Stimulated activated CD4-positive, alpha-beta T cell treated with anti-CD3 and anti-CD28 coated beads, Interleukin-4, amount 100 ng/mL, for 48 hours (primary cell): ENCODE measurements around the gene INO80.
A peak's percentile ranks its signal among the peaks of the same experiment; 100 is the strongest.
"Not testable (repeated sequence)": the region's sequence is repeated elsewhere in the genome, so short reads cannot be mapped to it uniquely, and the experiment has no call there.

ENCODE experiments used
- DNase-seq, 2 donors: peaks; one replicate each; pipeline ENCODE4 v3.0.0-alpha.2; 2020; ENCODE audit warnings: low read depth in 2 of 2

INO80 gene

DNA sequence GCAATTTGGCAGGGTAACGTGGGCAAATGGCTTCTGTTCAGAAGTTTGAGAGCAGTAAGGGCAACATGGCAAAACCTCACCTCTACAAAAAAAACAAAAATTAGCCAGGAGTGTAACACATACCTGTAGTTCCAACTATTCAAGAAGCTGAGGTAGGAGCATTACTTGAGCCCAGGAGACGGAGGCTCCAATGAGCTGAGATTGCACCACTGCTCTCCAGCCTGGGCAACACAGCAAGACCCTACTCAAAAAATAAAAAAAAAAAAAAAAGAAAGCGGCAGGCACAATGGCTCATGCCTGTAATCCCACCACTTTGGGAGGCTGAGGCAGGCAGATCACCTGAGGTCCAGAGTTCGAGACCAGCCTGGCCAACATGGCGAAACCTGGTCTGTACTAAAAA, 5.9 kb upstream of the INO80 start:
- no peak for DNase-seq

DNA sequence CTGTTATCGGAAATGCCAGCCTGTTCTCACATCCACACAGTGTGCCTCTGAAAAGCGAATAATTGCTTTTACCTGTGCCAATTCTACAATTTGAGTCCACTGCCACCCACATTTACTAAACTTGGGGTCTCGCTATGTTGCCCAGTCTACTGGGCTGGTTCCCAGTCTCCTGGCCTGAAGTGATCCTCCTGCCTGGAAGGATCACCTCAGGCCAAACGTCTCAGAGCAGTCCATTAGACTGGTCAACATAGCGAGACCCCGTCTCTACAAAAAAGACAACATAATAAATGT, 827 bp upstream of the INO80 start:
- DNase-seq = no peak

DNA sequence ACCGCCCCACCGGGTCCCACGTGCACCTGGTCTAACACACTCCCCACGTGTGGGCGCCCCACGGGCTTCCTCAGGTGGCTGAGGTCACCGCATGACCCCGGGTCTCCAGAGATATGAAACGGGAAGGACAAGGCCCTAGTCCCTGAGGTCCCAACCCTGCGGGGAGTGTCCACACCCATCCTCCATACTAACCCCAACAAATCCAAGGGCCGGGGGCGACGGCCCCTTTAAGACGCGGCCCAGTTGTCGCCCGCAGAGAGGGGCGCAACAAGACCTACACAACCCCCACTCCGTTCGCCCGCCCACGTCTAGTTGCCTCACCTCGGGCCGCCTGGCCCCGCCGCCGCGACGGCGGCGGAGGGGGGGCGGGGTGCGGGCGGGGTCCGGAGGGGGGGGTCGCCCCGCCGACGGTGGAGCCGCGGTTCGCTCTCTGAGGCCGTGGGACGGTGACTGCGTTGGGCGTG, 396 bp downstream of the INO80 start:
- DNase-seq = peak; percentile 62 to 63

DNA sequence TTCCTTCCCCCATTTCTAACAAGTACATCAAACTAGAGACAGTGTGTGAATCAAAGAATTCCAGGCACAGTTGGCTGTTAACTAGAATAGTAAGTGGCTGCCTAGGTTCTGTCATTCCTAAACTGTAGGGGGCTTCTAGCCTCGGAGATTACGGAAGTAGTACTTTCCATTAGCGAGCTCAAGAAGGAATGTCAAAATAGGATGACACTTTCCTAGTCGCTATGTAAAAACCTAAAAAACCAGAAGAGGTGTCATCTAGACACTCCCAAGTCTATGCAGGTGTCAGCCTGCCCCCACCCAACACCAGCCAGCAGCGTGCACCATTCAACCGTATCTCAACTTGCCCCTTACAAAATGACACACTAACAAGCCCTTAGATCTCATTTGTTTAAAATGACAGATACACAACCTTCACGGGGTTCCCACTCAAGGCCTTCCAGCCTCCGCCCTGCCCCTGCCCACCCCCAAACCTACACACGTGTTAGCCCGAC, 874 bp downstream of the INO80 start:
- DNase-seq = no peak

DNA sequence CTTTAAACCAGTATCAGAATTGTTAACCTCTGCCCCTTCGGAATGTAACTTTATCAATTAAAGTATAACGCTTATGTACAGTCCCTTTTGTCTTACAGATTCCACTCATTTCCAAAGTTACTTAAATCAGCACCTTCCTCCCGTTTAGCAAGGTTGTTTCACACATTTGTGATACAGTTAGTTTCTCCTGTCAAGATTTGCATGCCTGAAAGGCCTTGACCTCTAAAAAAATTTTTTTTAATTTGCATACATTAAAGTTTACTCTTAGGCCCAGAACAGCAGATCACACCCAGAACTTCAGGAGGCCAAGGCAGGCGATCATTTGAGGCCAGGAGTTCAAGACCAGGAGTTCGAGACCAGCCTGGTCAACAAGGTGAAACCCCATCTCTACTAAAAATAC, 9.1 kb downstream of the INO80 start:
- DNase-seq = no peak

DNA sequence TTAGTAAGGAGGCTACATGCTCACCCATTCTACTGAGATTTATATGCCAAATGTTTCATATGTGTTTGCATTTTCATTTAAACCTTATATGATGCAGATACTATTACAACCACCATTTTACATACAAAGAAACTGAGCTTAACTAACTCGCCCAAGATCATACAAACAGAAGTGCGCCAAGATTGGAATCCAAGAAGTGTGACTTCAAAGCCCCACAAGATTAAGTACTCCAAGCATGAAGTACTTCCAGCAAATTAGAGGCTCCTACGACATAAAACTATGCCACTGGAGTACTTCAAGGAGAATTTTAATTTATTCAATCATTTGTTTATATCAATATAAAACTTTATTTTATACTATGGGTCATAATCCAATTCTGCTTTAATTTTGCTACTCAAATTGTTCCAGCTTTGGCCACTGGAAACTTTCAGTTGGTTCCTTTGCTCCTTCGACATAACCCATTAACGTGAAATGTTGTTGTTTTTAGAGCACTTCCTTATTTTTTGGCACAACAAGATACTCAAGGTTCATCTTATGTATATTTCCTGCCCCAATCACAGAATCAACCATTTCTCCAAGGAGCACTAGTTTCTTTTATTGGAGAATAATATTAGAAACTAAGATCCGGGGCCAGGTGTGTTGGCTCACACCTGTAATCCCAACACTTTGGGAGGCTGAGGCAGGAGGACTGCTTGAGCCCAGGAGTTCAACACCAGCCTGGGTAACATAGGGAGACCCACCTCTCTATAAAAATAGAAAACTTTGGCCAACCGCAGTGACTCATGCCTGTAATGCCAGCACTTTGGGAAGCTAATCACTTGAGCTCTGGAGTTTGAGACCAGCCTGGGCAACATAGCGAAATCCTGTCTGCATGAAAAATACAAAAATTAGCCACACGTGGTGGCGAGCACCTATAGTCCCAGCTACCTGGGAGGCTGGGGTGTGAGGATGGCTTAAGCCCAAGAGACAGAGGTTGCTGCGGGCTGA, 10.4 kb downstream of the INO80 start:
- no peak for DNase-seq

DNA sequence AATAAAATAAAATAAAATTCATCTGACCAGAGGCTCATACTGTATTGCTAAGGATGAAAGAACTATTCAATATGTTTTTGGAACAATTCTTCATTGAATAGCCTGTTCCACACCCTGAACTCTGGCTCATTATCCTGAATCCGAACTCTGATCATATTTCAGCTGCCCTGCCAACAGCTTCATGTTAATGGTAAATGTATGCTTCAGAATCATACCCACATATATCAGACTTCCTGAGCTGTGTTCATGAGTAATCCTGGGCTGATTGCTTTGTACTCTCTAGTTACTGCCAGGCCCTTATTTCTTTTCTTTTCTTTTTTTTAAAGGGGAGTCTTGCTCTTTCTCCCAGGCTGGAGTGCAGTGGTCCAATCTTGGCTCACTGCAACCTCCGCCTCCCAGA, 11.8 kb downstream of the INO80 start:
- no peak for DNase-seq

DNA sequence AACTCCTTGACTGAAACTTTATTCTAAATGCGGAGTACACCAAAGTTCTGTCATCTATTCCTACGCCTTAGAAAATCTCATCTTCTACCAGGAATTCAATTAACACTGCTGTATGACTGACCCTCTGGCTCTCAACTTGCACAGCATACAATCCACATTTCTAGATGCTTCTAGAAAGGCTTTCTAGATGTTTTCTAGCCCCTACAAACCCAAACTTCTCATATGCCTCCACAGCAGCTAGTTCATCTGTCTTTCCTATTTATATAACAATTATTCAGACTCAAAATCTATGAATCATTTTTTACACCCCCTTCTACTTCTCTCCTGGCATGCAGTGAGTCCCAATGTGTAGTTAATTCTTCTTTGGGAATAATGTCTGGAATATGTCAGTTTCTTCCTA, 13.2 kb downstream of the INO80 start:
- DNase-seq = no peak

DNA sequence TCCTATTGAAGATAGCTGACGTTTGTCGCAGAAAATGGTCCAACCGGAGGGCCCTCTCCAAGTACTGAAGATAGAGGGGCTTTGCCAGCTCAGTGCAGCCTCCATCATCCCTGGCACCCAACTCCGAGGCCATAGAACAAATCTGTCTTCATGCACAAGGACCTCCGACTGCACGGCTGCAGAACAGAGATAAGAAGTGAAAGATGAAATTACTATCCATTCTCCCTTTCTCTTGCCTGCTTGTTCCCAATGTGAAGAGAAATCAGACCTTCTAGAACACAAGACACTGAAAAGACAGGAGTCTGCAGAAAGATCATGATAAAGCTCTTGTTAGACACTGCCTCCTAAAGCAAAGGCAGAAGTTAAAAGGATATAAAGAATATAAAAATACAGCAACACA, 19.9 kb downstream of the INO80 start:
- DNase-seq = no peak

DNA sequence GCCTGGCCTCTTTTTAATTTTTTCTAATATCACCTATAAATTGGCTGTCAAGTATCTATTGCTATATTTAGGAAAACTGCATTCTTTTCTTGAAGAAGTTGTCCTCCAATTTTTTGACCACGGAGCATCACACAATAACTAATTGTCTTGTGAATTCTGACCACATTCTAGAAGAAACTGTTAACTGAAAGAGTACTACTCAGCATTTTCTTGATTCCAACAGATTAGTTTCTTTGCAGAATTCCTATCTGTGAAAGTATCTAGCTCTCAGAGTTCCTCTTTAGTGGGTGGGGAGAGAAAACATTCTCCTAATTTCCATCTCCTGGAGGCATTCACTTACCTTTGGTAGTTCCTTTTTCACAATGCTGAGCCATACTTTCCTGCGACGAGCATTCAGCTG, 31.1 kb downstream of the INO80 start:
- no peak for DNase-seq

DNA sequence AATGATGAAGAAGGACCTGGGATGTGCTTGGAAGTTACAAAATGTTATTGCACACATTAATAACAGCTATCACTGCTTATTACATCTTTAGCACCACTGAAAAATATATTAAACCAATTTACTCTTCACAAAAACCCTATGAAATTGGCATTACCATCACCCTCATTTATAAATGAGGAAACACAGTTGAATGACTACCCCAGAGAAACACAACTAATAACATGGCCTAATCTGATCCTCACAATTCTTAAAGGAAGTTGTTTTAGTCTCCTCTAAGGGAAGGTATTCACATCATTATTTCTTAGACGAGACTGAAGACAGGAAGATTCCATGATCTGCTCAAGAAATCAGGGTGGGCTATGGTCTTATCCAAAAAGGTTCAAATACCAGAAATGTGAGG, 35.9 kb downstream of the INO80 start:
- no peak for DNase-seq

DNA sequence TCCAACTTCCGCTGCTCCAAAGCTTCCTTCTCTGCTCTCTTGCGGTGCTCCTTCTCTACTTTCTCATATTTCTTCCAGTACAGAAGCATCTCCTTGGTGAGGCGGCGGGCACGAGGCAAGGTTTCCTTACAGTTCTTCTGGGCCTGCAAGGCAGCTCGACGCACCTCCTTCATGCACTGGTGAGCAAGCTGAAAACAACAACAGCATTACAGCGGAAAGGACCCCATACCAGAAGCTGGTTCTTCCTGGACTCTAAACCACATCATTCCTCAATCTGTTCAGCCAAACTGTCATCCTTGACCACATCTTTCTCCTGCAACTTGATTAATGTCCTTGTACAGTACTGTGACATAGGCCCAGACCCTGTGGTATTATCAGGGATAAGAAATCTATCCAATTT, 36.4 kb downstream of the INO80 start:
- DNase-seq = no peak

DNA sequence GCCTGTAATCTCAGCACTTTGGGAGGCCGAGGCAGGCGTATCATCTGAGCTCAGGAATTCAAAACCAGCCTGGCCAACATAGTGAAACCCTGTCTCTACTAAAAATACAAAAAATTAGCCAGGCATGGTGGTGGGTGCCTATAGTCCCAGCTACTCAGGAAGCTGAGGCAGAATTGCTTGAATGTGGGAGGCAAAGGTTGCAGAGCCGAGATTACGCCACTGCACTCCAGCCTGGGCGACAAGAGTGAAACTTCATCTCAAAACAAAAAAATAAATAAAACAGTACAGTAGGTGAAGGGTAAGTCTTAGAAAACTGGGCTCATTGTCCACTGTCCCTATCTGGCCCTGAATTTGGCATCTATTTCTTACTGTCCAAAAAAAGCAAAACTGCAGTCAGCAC, 37.2 kb downstream of the INO80 start:
- not testable (repeated sequence) for DNase-seq

DNA sequence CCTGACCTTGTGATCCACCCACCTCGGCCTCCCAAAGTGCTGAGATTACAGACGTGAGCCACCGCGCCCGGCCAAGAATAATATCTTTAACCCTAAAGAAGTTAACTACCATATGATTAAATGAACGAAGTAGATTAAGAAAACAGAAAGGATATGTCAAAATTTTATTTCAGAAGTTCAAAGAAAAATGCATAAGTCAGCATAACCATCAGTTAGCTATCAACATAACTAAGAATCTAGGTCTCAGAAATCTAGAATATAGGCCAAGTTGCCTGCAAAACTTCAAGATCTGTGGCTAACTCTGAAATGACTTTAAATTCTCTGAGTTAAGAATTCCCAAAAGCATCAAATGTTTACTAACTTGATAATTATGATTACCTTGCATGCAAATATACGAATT, 38.0 kb downstream of the INO80 start:
- no peak for DNase-seq

DNA sequence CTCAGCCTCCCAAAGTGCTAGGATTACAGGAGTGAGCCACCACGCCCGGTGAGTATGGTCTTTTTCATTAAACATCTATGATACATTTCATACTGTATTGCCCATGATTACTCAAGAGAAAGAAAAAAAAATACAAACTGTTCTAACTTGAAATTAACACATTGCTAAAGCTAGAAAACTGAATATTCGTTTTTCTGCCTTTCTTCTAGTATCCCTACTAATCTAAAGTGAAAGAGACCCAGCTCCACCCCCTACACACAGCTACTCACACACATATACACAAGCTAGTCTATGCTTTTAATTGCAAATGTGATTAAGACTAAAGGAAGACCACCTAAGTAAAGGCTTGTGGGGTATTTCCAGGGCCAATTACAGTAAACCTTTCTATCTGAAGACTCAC, 43.1 kb downstream of the INO80 start:
- DNase-seq = no peak

DNA sequence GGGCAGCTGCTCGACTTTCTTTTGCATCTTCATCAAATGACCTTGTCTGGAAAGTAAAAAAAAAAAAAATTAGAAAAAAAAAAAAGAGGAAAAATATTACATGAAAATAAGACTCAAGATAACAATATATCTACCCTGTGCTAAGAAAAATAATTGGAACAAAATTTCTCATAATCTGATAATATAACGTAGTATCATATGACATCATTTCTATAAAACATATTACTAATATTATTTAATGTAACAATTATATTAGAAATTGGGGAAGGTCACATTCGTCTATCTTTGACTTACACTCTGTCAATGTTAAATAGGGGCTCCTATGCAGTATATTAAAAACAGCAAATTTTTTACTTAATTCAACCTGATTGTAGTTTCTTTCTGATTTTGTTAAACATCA, 44.1 kb downstream of the INO80 start:
- no peak for DNase-seq

DNA sequence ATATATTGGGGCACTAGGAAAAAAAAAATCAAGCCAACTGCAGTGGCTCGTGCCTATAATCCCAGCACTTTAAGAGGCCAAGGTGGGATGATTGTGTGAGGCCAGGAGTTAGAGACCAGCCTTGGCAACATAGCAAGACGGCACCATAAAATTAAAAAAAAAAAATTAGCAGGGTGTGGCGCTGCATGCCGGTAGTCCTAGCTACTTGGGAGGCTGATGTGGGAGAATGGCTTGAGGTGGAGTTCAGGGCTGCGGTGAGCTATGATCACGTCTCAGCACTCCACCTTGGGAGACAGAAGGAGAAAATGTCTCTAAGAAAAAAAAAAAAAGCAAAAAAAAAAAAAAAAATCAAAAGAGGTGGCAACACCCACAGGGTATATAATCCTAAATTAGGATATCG, 49.6 kb downstream of the INO80 start:
- no peak for DNase-seq

DNA sequence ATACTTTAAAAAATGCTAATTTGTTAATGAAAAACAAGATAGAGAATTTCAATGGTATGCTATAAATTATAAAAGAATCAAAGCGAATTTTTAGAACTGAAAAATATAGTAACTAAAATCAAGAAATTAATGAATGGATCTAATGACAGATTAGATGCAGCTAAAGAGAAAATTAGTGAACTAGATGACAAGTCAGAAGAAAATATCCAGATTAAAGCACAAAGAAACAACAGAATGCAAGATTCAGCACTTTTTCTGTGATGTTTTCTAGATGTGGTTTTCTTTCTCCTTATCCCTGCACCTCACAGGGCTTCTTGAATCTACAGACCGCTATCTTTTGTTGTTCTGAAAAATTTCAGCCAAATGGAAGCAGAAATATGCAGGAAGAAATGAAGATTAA, 54.4 kb downstream of the INO80 start:
- DNase-seq = no peak

DNA sequence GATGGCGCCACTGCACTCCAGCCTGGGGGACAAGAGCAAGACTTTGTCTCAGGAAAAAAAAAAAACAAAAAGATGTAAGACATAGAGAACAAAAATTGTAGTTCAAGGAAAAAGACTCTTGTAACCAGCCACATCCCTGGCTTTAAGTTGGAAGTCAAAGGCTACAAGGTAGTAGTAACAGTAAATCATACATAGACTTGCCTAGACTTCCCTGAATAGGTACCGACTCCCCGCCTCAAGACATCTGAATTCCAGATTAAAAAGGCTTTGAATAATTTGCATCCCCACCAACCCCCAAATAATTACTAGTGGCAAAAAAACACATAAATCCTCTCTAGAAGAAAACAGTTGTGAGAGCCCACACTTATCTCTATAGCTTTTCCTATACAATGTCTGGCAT, 55.6 kb downstream of the INO80 start:
- DNase-seq = no peak

DNA sequence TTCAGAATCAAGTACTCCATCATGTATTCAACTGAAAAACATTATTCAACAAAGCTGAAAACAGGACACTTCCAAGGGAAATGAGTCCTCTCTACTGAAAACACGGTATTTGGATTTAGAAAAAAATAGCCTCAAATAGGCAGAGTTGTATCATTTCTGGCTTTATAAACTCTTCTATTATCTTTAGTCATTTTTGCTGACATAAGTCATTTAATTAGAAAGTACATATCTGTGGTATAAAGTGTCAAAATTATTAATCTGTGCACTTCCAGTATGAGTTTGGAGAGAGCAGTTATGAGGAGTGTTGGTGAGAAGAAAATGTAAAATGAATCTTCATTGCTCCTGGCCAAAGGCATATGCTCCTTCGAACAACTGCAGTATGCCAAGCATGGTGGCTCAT, 59.3 kb downstream of the INO80 start:
- no peak for DNase-seq

DNA sequence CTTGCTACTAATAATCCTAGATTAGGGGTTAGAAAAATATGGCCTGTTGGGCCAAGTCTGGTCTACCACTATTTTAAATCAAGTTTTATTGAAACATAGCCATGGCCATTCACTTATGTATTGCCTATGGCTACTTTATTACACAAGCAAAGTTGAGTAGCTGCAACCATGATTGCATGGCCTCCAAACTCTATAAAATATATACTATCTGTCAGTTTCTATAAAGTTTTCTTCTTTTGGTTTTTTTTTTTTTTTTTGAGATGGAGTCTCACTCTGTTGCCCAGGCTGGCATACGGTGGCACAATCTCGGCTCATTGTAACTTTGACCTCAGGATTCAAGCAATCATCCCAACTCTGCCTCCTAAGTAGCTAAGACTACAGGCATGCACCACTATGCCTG, 60.4 kb downstream of the INO80 start:
- DNase-seq = no peak

DNA sequence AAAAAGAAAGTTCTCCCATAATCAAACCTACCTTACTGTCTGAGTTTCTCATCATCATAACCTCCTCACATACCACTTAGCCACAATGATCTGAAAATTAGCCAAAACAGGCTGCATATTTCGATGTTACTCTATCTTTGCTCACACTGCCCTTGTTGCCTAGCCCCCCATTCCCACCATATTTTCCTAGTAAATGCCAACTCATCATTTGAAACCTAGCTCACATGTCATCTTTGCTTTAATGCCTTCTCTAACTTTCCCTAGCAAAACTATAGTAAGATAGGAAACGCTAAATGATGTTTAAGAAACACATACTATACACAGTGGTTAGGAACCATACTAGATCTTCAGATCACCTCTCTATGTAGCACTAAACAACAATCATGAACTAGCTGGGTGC, 64.9 kb downstream of the INO80 start:
- DNase-seq = no peak

DNA sequence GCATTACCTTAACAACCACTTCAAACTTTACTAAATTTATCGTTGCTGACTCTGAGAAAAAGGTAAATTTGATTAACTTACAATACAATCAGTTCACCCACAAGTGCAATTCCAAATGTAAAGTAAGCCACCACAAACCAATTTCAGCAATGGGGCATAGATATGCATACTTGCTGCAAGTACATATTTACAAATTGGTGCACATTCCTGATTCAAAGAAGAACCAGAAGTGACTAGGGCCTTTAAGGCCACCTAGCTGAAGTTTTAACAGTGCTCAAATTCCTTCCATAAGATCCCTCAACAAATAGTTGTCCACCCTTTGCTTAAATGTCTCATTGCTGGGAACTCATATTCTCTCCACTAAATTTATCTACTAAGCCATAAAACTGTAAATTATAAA, 67.2 kb downstream of the INO80 start:
- no peak for DNase-seq

DNA sequence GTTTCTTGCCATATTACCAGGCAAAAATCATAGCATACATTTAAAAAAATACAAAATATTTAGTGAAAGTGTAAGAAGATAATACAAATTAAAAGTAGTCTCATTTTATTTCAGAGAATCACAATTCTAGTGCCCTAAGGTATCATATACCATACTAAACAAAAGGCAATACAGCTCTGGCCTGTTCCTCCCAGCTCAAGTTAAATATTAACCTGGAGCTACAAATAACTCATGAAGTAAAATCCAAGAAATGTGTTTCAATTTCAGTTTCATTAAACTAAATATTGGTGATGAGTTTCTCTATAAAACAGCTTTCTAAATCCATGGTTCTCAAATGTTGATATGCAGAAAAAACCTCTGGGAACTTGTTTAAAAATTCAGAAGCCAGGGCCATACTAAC, 67.7 kb downstream of the INO80 start:
- no peak for DNase-seq
